NCI-H345 (cell line): ENCODE data around the gene SLC5A8.

ENCODE experiments used
- DNase-seq: peaks from one replicate; lab custom pipeline; 2025; lab: John Stamatoyannopoulos, UW

Gene SLC5A8

GRCh38 chr12:101209319-101210302 is at the start of gene SLC5A8:
Gene SLC5A8 (minus strand): TSS chr12:101210238. CDS start chr12:101209848, 390 bp downstream.
- peak; percentile 46 for DNase-seq

GRCh38 chr12:101257357-101257756 is 47.3 kb upstream of the SLC5A8 start:
- DNase-seq, result no peak

GRCh38 chr12:101256266-101256665 is 46.2 kb upstream of the SLC5A8 start:
- no peak for DNase-seq

- no peak for DNase-seq
Observed at GRCh38 chr12:101243616-101244015, 33.6 kb upstream of the SLC5A8 start.

GRCh38 chr12:101243074-101243473 is 33.0 kb upstream of the SLC5A8 start:
- no peak for DNase-seq

GRCh38 chr12:101238800-101239329 is 28.8 kb upstream of the SLC5A8 start:
- DNase-seq, result no peak

- no peak for DNase-seq
Observed at GRCh38 chr12:101238306-101238705, 28.3 kb upstream of the SLC5A8 start.

GRCh38 chr12:101235686-101236085 is 25.6 kb upstream of the SLC5A8 start:
- DNase-seq, result no peak

GRCh38 chr12:101231636-101232035 is 21.6 kb upstream of the SLC5A8 start:
- DNase-seq, result no peak

- no peak for DNase-seq
Observed at GRCh38 chr12:101230547-101230946, 20.5 kb upstream of the SLC5A8 start.

GRCh38 chr12:101229841-101230241 is 19.8 kb upstream of the SLC5A8 start:
- DNase-seq, result no peak

GRCh38 chr12:101221301-101221700 is 11.3 kb upstream of the SLC5A8 start:
- no peak for DNase-seq

- DNase-seq, result no peak
Observed at GRCh38 chr12:101216810-101217209, 6.8 kb upstream of the SLC5A8 start.

- DNase-seq, result no peak
Observed at GRCh38 chr12:101207086-101207780, 2.8 kb downstream of the SLC5A8 start.

GRCh38 chr12:101204602-101205304 is 5.3 kb downstream of the SLC5A8 start:
- no peak for DNase-seq

- no peak for DNase-seq
Observed at GRCh38 chr12:101200824-101201223, 9.2 kb downstream of the SLC5A8 start.

- DNase-seq, result no peak
Observed at GRCh38 chr12:101200145-101200544, 9.9 kb downstream of the SLC5A8 start.

- no peak for DNase-seq
Observed at GRCh38 chr12:101186291-101186690, 23.7 kb downstream of the SLC5A8 start.

GRCh38 chr12:101181776-101182175 is 28.3 kb downstream of the SLC5A8 start:
- no peak for DNase-seq

GRCh38 chr12:101174541-101174940 is 35.5 kb downstream of the SLC5A8 start:
- DNase-seq, result no peak

- DNase-seq, result no peak
Observed at GRCh38 chr12:101173197-101173749, 36.8 kb downstream of the SLC5A8 start.

GRCh38 chr12:101172316-101172715 is 37.7 kb downstream of the SLC5A8 start:
- DNase-seq, result no peak
